ENCODE data around the gene CYTH3.
"Not testable (repeated sequence)": the region's sequence is repeated elsewhere in the genome, so short reads cannot be mapped to it uniquely, and the experiment has no call there.

CYTH3 gene

DNA sequence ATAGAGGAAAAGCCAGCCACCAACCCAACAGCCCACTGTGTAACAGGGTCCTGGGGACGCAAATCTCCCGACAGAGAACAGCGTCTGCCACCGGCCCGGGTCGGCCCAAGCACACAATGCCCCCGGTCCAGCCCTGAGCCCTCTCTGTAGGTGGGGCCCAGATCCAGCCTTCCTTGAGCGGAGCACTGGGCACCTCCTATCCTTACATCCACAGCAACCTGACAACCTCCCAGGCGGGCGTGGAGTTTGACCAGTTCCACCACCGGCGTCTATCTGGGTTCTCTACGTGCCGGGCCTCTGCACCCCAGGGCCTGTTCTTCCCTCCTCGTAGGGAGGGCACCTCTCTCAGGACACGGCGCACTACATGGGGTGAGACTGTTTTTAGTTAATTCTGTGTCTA lies 109.0 kb downstream of the CYTH3 start:
- DNase-seq, result no peak

DNA sequence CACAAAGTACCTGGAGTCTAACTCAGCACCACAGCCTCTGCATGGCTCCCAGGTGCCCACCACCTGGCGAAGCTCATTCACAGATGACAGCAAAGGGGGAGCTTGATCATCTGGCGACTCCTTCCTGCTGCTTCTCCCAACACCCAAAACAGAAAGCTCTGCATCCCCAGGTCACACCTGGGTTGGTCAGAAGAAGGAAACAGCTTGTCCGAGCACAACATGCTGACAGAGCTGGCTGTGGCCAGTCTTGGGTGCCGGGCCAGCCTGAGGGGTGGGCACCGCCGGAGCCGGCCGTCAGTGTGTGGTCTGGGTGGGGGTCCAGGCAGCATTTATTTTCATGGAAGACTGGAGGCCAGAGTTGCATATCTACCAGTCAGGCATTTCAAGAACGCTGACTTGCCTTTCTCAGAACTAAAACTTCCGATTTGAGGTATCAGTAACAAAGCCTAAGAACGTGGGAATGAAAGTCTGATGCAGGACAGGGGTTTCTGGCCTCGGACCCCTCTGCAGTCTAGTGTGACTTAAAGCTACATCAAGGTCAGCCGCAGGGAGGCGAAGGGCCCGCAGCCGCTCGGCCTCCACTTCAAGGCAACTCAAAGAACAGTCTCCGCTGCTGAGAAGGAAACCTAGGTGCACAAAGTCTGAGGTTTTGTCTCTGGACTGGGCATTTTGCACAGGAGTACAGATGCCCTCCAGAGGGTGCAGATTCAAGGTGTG lies 109.6 kb downstream of the CYTH3 start:
- no peak for DNase-seq

DNA sequence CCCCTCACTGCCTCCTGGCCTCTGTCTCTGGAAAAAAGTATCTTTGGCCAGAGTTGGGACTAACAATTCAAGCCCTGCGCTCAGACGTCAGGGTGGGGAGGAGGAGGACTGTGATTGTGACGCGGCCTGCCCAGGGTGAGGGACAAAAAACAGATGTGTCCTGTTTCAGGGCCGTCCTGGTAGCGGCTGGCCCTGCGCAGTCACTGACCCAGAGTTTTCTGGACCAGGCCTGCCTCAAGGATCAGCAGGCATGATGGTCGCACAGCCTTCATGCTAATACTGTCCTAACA lies 110.1 kb downstream of the CYTH3 start:
- DNase-seq, result no peak

DNA sequence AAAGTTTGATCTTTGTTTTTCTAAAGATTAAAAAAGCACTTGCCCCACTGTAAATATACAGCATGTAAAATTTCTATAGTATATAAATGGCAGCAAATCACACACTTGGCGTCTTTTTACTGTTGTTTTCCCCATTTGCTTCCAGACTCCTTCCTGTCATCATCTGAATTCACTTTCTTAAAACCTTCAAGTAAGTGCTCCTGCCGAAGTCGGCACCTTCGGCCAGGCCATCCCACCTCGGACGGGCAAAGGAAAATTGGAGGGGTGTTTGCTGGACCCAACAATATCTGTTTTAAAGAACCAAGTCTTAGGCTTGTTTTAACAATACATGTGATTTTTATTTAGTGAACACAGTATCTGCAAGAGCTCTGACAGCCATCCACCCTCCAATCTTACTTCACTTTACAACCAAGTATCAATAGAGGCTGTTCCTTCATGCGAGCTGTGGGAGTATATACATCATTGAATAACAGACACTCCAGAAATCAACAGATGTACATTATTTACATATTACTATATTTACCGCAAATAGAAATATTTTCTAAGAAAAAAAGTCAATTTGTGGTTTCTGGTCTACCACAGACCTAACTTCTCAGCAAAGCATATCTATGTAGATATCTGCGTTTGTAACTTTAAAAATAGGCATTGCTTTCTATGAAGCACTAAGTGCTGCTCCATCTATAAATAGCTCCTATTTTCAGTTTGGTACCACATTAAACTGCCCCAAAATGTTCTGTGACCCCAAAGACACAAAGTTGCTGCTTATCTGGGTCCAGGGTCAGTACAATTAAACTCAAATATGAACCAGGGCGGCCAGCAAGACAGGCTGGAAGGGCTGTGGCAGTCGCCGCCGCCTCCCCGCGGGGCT lies 110.7 kb downstream of the CYTH3 start:
- no peak for DNase-seq

GRCh38 chr7:6160191-6160623 lies 112.2 kb downstream of the CYTH3 start:
- DNase-seq, result peak in 1 of 2 donors; percentile 8

DNA sequence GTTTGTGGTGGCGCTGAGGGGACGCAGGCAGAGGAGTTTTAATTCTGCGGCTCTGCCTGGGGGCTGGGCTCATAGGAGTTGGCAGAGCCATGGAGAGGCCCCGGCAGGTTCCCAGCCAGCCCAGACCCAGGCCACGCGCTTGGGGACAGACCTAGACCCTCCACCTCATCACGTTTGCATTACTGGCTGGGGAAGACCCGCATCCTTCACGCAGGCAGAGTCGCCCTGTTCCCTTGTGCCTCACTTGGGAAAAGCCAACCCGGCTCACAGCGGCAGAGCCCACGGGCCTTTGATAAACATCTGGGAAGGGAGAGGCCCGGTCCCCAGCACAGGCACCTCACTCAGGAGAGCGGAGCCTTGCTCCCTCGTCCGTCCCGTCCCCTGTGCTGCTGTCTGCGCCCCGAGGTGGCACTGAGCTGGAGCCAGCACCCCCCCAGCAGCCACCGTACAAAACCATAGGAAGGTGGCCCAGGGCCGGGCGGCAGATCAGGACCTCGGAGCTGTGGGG lies 112.8 kb downstream of the CYTH3 start:
- DNase-seq, result no peak

DNA sequence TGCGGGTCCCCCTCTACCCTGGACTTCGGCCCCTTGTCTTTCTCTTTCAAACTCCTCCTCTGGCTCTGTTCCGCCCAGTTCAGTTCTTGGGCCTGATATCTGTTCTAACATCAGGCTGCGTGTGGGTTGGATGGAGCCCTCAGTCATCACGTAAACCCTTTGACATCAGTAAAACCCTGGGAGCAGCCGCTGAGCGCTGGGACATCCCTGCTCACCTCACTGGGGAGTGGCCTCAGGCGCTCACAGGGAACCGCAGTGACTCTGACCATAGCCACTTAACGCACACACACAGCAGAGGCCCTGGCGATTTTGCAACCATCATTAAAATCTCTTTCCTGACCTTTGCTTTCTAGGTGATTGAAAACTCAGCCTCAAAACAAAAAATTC lies 113.3 kb downstream of the CYTH3 start:
- DNase-seq, result no peak

DNA sequence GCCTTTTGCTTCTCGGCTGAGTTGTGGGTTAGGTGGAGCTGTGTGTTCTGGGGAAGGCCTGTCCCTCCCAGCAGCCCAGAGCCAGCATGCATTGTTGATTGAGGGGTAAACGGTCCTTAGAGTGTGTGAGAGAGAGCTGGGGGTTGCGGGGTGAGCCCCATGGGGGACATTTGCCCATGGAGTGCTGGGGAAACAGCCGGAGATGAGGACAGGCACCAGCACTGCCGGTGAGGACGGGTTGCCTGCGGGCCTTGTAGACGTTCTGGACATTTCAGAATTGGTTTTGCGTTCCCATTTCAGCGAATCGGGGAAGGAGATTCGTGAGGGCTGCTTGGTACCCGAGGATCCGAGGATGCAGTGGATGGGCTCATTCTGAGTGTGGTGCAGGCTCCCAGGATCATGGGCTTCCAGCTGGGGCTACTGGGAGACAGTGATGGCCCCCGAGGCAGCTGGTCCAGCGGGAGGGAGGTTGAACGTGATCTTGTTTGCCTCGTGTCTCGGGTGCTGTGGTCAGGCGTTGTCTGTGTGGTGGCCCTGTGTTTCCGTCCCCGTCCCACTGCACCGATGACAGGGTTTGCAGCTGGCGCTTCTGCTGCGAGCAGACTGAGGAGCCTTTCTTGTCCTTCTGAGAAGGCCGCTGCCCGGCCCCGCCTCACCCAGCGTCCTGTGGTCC lies 113.9 kb downstream of the CYTH3 start:
- DNase-seq, result no peak

DNA sequence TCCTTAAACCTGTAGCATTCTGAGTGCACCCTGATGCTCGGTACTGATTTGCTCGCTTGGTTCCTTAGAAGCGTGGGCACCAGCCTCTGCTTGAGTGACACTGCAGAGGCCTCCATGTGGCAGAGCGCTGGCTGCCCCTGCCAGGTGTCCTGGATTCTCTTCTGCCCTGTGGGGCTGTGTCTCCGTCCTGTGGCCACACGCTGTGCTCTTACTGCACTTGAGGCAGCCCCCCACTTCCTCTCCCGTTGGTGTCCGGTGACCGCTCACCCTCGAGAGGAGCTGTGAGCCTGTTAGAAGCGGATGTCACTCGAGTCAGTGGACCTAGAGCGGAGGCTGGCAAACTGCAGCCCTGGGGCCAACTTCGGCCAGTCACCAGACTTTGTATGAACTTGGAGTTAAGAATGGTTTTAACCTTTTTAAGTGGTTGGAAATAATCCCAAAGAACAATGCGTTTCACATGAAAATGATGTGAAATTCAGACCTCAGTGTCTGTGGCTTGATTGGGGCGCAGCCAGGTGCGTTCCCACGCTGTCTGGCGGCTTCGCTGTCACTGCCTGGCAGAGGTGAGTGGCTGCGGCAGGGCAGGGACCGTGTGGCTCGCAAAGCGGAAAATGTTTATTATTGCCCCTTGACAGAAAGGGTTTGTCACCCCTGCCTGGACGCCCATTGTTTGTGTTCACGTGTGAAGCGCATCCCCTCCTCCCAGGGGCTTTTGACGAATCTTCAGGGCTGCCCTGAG lies 114.6 kb downstream of the CYTH3 start:
- DNase-seq, result no peak

GRCh38 chr7:6156734-6157133 lies 115.7 kb downstream of the CYTH3 start:
- no peak for DNase-seq

- DNase-seq, result no peak
These were observed 116.8 kb downstream of the CYTH3 start for GRCh38 chr7:6155596-6155995.

- DNase-seq, result no peak
These were observed 117.7 kb downstream of the CYTH3 start for GRCh38 chr7:6154542-6155404.

DNA sequence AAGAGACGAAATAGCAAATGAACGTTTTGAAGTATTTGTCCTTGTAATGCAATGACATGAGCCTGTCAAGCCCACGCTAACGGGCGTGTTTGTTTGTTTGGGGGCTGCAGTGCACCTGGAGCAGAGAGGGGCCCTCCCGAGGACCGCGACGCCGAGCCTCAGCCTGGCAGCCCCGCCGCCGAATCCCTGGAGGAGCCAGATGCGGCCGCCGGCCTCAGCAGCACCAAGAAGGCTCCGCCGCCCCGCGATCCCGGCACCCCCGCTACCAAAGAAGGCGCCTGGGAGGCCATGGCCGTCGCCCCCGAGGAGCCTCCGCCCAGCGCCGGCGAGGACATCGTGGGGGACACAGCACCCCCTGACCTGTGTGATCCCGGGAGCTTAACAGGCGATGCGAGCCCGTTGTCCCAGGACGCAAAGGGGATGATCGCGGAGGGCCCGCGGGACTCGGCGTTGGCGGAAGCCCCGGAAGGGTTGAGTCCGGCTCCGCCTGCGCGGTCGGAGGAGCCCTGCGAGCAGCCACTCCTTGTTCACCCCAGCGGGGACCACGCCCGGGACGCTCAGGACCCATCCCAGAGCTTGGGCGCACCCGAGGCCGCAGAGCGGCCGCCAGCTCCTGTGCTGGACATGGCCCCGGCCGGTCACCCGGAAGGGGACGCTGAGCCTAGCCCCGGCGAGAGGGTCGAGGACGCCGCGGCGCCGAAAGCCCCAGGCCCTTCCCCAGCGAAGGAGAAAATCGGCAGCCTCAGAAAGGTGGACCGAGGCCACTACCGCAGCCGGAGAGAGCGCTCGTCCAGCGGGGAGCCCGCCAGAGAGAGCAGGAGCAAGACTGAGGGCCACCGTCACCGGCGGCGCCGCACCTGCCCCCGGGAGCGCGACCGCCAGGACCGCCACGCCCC lies 118.5 kb downstream of the CYTH3 start:
- DNase-seq, result no peak

DNA sequence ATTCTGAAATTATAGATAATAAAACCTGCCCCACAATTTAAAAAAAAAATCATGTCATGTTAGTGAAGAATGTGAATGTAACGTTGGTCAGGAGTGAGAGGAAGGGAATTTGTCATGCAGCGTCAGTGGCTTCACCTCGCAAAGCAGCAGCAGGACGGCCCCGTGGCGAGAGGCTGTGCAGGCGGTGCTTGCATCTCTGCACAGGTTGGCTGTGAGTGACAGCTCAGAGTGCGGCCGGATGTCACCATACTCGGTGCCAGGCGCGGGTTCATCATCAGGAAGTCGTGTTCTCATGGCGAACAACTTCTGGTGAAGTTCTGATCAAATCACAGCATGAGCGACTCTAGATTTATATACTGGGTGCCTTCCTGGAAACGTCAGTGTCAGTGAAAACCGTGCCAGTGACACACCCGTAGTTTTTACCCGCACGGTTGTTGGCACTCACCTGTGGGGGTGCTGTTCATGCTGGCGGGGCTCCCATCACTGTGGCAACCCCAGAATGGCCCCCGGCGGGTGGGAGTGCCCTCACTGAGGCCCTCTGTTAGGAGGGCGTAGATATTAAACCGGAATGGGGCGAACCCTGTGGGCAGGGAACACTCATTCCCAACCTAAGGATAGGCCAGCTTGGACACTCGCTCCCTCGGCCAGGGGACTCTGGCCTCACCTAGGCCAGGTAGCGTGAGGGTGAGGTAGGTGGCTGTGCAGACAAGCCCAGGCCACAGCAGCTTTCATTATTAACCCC lies 120.3 kb downstream of the CYTH3 start:
- no peak for DNase-seq

DNA sequence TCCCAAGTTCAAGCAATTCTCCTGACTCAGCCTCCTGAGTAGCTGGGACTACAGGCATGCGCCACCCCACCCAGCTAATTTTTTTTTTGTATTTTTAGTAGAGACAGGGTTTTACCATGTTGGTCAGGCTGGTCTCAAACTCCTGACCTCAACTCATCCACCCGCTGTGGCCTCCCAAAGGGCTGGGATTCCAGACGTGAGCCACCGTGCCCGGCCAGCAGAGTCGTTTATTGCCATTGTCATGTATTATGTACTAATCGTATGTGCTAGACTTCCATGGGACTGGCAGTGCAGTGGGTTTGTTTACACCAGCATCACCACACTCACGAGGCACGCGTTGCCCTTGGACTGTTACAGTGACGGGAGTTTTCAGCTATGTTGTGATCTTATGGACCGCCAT lies 120.9 kb downstream of the CYTH3 start:
- not testable (repeated sequence) for DNase-seq

DNA sequence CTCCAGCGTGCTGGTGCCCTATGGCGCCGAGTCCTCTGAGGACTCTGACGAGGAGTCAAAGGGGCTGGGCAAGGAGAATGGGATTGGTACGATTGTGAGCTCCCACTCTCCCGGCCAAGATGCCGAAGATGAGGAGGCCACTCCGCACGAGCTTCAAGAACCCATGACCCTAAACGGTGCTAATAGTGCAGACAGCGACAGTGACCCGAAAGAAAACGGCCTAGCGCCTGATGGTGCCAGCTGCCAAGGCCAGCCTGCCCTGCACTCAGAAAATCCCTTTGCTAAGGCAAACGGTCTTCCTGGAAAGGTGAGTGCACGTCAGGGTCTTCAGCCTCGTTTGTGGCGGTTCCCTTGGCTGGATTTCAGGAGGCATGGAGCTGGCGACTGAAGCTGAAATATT lies 122.4 kb downstream of the CYTH3 start:
- no peak for DNase-seq

GRCh38 chr7:6148724-6149360 lies 123.6 kb downstream of the CYTH3 start:
- no peak for DNase-seq

DNA sequence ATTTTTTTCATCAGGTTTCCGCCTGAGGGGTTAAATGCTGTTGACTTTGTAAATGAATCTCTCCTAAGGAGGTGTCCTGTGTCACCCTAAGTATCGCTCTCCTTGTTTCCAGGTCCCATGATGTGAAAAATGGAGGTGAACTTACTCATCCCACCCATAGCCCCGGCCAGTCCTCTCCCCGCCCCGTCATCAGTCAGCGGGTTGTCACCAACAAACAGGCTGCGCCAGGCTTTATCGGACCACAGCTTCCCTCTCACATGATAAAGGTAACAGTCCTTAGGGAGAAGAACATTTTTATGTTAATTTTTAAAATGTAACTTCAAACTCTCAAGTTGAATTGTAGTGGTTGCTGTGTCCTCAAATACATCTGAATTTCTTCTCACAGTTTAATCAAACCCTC lies 124.8 kb downstream of the CYTH3 start:
- DNase-seq, result no peak

DNA sequence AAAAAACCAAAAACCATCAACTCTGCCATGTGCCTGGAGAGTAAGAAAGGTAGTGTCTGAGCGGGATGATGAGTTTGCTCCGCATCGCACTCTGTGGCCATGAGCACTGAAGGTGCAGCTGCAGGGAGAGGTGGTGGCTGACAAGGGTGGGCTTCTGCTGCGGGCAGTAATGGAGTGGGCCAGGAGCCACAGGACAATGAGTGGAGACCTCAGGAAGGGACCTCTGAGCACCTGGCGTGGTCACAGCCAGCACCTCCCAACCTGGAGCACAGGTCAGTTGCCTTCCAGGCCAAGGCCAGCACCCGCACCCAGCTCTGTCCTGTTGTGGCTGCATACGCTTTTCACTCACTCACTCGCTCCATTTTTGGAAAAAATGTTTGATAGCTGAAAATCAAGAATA lies 125.8 kb downstream of the CYTH3 start:
- no peak for DNase-seq

GRCh38 chr7:6143997-6144396 lies 128.4 kb downstream of the CYTH3 start:
- DNase-seq, result no peak

Measured in CD4-positive, alpha-beta T cell treated with Interferon alpha-2 for 1 hour (primary cell).